Stimulated activated CD4-positive, alpha-beta T cell treated with anti-CD3 and anti-CD28 coated beads, Interleukin-1b, Interleukin-23, amount 100 ng/mL, for 1 hour (primary cell): ENCODE data around the gene MSGN1.

ENCODE experiments used
- DNase-seq, 2 donors: peaks; one replicate each; pipeline ENCODE4 v3.0.0-alpha.2; 2020; ENCODE audit warnings: low read depth in 2 of 2

MSGN1 gene

DNA sequence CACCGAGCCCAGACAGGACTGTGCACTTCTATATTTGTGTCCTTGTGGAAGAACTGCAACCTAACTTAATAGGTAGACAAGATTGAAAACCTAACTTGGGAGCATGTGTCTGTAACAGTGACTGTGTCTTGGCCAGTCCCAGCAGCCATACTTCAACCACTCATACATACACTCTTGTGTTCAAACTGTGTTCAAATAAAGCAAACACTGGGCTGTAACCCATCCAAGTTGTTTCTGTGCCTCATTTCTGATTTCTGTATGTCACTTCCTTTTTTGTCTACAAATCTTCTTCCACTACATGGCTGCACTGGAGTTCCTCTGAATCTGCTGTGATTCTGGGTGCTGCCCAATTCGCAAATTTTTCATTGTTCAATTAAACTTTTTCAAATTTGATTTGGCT, 31.0 kb downstream of the MSGN1 start:
- DNase-seq: no peak

DNA sequence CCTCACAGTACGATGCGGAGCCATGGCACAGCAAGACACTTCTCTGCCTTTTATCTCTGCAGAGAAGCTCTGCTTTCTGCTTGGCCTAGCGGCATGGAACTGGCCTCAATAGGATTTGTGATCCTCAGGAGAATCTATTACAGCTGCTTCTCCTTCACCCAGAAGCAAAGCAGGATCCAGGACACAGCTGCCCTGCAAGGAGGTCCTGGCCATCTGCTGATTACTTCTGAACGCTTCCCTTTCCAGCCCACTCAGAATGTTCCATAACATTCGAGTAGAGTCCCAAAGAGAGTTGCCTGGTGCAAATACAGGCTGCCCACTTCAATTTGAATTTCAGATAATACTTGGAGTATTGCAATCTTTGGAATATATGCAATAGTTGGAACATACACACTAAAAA, 33.0 kb downstream of the MSGN1 start:
- DNase-seq: no peak

DNA sequence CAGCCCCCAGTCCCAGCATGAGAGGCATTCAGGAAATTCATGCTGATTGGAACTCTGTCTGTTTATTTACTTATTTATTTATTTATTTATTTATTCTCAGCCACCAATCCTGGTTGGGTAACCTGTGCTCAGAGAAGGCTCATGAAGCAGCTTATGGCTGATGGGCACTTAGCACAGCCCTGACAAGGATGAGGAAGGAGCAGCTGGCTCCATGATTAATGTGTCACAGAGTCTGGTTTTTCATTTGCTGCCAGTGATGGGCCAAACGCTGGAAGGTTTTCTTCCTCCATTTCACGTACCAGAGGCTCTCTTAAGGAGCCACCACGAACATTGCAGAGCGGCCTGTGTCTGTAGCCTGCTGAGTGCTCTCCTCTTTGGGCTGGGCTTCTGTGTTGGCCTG, 33.9 kb downstream of the MSGN1 start:
- DNase-seq: no peak

DNA sequence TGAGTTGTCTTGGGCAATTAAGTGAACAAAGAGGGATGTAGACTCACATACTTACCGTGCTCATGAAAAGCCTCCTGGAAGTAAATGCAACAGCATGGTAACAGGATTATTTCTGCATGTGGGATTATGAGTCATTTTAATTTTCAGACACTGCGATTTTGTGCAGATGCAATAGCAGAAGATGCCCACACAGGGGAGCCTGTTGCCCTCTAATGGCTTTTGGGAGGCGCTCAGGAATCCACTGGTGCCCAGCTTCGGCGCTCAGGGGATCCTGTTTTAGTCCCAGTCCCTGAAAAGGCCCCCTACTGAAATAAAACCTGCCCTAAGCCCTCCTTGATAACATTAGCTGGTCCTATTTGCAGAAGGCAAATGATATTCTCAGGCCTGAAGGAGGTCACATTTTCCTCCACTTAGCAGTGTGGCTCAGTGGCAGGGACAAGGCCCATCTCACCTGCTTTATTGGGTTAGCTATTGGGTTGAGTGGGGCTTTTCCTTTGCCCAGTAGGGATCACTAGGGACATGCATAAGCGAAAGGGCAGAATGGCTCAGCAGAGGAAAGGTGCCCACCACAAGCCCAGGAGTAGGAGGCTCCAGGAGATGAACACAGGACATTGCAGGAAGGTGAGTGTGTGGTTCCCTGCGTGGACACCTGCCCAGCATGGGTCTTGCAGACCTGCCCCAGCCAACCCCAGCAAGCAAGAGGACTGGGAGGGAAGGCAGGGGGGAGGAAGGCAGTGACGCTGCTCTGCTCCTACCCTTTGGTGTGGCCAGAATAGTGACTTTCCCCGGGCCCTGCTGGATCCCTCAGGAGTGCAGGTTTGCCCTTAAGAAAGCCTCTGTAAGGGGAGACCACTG, 35.7 kb downstream of the MSGN1 start:
- no peak for DNase-seq

DNA sequence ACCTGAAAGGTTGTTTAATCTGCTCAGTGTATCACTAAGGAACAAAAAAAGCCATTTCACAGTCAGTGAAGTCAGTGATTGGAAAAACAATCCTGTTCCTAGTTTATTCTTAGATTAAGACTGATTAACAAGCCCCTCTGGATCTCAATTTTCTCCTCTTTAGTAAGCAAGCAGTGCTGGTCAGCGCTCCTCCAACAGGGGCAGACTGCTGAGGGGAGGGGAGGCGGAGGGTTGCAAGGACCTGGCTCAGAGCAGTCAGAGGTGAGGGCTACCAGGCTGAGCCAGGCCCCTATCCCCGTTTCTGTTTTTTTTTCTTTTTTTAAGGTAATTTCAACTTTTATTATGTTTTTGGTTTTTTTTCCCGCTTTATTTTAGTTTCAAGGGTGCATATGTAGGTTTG, 37.5 kb downstream of the MSGN1 start:
- DNase-seq: no peak

DNA sequence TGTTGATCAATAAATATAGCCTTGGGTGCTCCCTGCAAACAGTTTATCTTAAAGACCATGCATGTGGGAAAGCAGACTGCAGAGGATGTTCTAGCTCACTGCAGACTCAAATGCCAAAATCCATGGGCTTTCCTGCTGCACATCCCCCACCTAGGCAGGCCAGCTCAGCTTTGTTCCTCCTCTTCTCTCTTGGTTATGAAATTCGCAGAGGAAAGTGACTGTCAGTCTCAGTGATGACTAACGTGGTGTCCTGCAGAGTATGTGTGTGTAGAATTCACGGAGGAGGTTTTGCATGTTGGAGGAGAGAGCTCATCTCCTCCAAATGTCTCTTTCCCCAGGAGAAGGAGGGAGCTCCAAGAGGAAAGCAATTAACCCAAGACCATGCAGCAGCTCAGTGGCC, 40.8 kb downstream of the MSGN1 start:
- DNase-seq: no peak

DNA sequence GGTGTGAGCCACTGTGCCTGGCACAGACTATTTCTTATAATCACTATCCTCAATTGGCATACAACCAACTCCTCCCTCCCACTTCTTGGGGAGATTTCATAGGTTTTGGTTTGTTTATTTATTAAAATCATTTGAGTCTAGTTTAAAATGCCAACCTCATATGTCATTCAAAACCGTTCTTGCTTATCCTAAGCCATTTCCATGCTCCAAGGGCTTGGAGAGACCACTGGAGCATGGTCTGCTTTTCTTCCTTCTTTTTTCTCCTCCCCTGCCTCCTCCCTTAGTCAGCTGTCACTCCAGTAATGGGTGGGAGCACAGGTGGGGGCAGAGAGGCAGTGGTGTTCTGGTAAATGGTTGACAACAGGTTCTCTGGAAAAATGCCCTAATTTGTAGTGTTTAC, 41.8 kb downstream of the MSGN1 start:
- DNase-seq: no peak

DNA sequence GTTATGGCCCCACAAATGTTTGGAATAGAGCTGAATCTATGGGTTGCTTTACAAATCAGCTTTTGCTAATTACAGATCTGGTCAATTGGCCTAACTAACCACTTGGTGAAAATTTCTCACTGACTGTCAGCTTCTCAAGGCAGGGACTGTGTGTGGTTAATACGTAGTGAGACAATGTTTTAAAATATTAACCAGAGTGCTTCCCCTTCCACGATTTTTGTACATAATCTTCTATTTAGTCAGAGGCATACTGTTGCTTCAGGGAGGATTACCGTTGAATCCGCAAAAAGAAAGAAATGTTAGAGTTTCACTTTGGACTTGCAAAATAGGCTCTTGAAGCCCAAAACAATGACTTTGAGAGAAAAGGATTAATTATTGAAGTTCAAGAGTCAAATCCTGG, 47.3 kb downstream of the MSGN1 start:
- DNase-seq: no peak

DNA sequence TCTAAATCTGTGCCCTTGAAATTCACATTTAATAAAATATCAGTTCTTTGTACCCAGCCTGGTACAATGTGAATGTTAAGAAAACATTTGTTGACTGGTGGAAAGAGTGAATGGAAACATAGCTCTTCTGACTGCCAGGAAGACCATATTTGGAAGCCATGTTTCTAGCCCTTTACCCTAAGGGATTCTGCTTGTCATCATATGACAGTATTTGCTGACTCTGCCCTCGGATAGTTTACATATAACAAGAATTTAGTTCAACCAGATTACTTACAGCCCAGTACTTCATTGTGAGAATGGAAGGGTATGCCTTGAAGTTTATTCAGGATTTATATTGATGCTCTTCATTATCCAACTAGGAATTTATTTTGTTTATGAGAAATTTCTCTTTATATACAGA, 48.4 kb downstream of the MSGN1 start:
- no peak for DNase-seq

DNA sequence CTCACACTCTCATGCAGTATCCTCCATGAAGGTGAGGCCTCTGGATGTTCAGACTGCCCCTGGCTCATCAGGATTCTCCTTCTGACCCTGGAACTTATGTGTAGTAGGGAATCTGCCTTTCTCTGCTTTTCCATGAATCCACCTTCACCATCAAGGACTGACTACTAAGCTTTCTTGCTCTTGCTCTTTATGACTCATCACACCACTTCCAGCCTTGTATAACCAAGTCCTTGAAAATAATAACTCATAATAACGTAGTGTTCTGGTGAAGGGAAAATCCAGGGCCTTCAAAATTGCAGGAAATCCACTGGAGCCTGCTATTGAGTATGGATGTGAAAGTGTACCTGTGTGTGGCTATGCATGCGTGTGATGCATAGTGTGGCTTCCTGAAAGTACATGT, 50.9 kb downstream of the MSGN1 start:
- DNase-seq: no peak
